GM23338 (cell line): Measurements from ENCODE around the gene SENP5. TPM values are rescaled to one million over a fixed set of nuclear protein-coding genes. Genes with fewer than 3 reads are reported as not detected.

Experiments
- ATAC-seq: fragments of 200-7000 bp; cut with Tn5 transposase; 3 replicates; pipeline ENCODE4 v1.9.1; 2020
- DNase-seq: peaks from one replicate; pipeline ENCODE4 v3.0.0-alpha.2; 2015; ENCODE audit warnings: low spot score
- H2AFZ ChIP-seq: fragments of 200-600 bp; sonication (generic); 2 replicates; pipeline ENCODE4 v1.8.0; 2016; ENCODE audit warnings: antibody characterized with exemption, mild to moderate bottlenecking, moderate library complexity
- H3F3A ChIP-seq: fragments of 200-600 bp; sonication (generic); replicated peaks from 2 replicates; pipeline ENCODE4 v1.8.0; 2017; ENCODE audit warnings: antibody characterized with exemption, mixed run types, low read depth
- H3K27ac ChIP-seq: fragments of 200-600 bp; sonication (generic); 2 replicates; pipeline ENCODE4 v1.6.1; 2016; ENCODE audit warnings: low read depth
- H3K27me3 ChIP-seq: fragments of 200-600 bp; sonication (generic); 2 replicates; pipeline ENCODE4 v1.8.0; 2016; ENCODE audit warnings: mild to moderate bottlenecking, mixed run types, moderate library complexity; ENCODE audit not compliant: insufficient read depth
- H3K36me3 ChIP-seq: fragments of 200-600 bp; sonication (generic); 2 replicates; pipeline ENCODE4 v1.8.0; 2016; ENCODE audit warnings: mild to moderate bottlenecking; ENCODE audit not compliant: insufficient read depth
- H3K4me1 ChIP-seq: fragments of 200-600 bp; sonication (generic); 2 replicates; pipeline ENCODE4 v1.8.0; 2016; ENCODE audit warnings: mild to moderate bottlenecking, moderate library complexity; ENCODE audit not compliant: insufficient read depth
- H3K4me2 ChIP-seq: fragments of 200-600 bp; sonication (generic); 2 replicates; pipeline ENCODE4 v1.7.1; 2017; ENCODE audit warnings: mixed run types
- H3K4me3 ChIP-seq: fragments of 200-600 bp; sonication (generic); 2 replicates; pipeline ENCODE4 v1.6.1; 2016; ENCODE audit warnings: mixed run types
- H3K79me2 ChIP-seq: fragments of 200-600 bp; sonication (generic); replicated peaks from 2 replicates; pipeline ENCODE4 v1.8.0; 2017; ENCODE audit warnings: mild to moderate bottlenecking; ENCODE audit not compliant: insufficient read depth
- H3K9me2 ChIP-seq: fragments of 200-600 bp; sonication (generic); 2 replicates; pipeline ENCODE4 v1.8.0; 2017; ENCODE audit not compliant: insufficient read depth
- H4K20me1 ChIP-seq: fragments of 200-600 bp; sonication (generic); replicated peaks from 2 replicates; pipeline ENCODE4 v1.8.0; 2017; ENCODE audit warnings: mild to moderate bottlenecking; ENCODE audit not compliant: insufficient read depth
- H3K27ac Mint-ChIP-seq: 2 replicates; pipeline ENCODE4 v1.8.0; 2020; ENCODE audit warnings: inconsistent platforms, mild to moderate bottlenecking, moderate library complexity, mixed read lengths
- H3K27me3 Mint-ChIP-seq: 3 replicates; pipeline ENCODE4 v1.8.0; 2022; ENCODE audit warnings: low read depth, mild to moderate bottlenecking, moderate library complexity, mixed read lengths, inconsistent platforms; ENCODE audit not compliant: insufficient read depth, poor library complexity
- H3K36me3 Mint-ChIP-seq: 3 replicates; pipeline ENCODE4 v1.8.0; 2021; ENCODE audit warnings: low read depth, mild to moderate bottlenecking, inconsistent platforms, moderate library complexity, mixed read lengths
- H3K4me1 Mint-ChIP-seq: 3 replicates; pipeline ENCODE4 v1.8.0; 2020; ENCODE audit warnings: mild to moderate bottlenecking, inconsistent platforms, mixed read lengths
- H3K4me3 Mint-ChIP-seq: 3 replicates; pipeline ENCODE4 v1.8.0; 2021; ENCODE audit warnings: moderate library complexity, mild to moderate bottlenecking, inconsistent platforms, mixed read lengths
- H3K9me3 Mint-ChIP-seq: 3 replicates; pipeline ENCODE4 v1.8.0; 2020; ENCODE audit warnings: moderate library complexity, mild to moderate bottlenecking, inconsistent platforms, mixed read lengths
- CREB1 ChIP-seq: fragments of 250-450 bp; sonication (Bioruptor Pico); IDR thresholded peaks from 2 replicates; pipeline ENCODE4 v1.5.0; 2020; ENCODE audit warnings: low read depth, mild to moderate bottlenecking, moderate library complexity
- CTCF ChIP-seq, 2 experiments: fragments of 200-600 bp in 1 of 2; sonication (generic) in 1 of 2; conservative IDR thresholded peaks; 2 replicates each; pipeline versions ENCODE4 v1.5.1 to v1.6.1; 2016 to 2017; ENCODE audit warnings: antibody characterized with exemption in 2 of 2, low read depth in 2 of 2, mild to moderate bottlenecking in 2 of 2, moderate library complexity in 1 of 2
- EZH2 ChIP-seq: fragments of 200-600 bp; sonication (generic); IDR thresholded peaks from one replicate; pipeline ENCODE4 v1.8.0; 2017; ENCODE audit warnings: antibody characterized with exemption, mild to moderate bottlenecking, low read depth; ENCODE audit not compliant: unreplicated experiment
- EZH2phosphoT487 ChIP-seq: fragments of 200-600 bp; sonication (generic); IDR thresholded peaks from one replicate; pipeline ENCODE4 v1.8.1; 2018; ENCODE audit warnings: antibody characterized with exemption; ENCODE audit not compliant: unreplicated experiment
- JUNB ChIP-seq: IDR thresholded peaks from one replicate; pipeline ENCODE4 v1.6.1; 2016; ENCODE audit warnings: antibody characterized with exemption; ENCODE audit not compliant: unreplicated experiment
- NANOG ChIP-seq: IDR thresholded peaks from 2 replicates; pipeline ENCODE4 v1.6.1; 2016; ENCODE audit warnings: antibody characterized with exemption, borderline replicate concordance
- POLR2AphosphoS5 ChIP-seq: IDR thresholded peaks from 2 replicates; pipeline ENCODE4 v1.6.1; 2016; ENCODE audit warnings: antibody characterized with exemption, low read depth
- REST ChIP-seq: IDR thresholded peaks from one replicate; pipeline ENCODE4 v1.6.1; 2018; ENCODE audit warnings: antibody characterized with exemption; ENCODE audit not compliant: unreplicated experiment
- STAT1 ChIP-seq: IDR thresholded peaks from one replicate; pipeline ENCODE4 v1.6.1; 2016; ENCODE audit warnings: antibody characterized with exemption; ENCODE audit not compliant: unreplicated experiment
- ZNF114 ChIP-seq: fragments of 250-450 bp; sonication (Bioruptor Pico); IDR thresholded peaks from 2 replicates; pipeline ENCODE4 v1.5.0; 2020; ENCODE audit warnings: mild to moderate bottlenecking, moderate library complexity
- ZNF331 ChIP-seq: fragments of 250-450 bp; sonication (Bioruptor Pico); IDR thresholded peaks from 2 replicates; pipeline ENCODE4 v1.5.0; 2020; ENCODE audit warnings: low read depth, mild to moderate bottlenecking, moderate library complexity
- polyA plus RNA-seq: library from polyadenylated mRNA; unstranded; fragments of >200 nt; fragmentation: Nextera tagmentation; extraction: Ambion mirVana; gene quantifications from 2 replicates; pipeline ENCODE4 v1.2.1, GENCODE V29; 2016
- total RNA-seq: library from RNA; depleted of rRNA; stranded (reverse); fragments of >200 nt; shearing (Covaris generic); gene quantifications from 2 replicates; pipeline ENCODE4 v1.2.3, GENCODE V29; 2014
- TF ChIP-seq, protein P1 (sequence below): IDR thresholded peaks from 2 replicates; pipeline ENCODE4 v1.6.1; 2016; ENCODE audit warnings: antibody characterized with exemption
- TF ChIP-seq, protein P2 (sequence below): fragments of 250-450 bp; sonication (Bioruptor Pico); IDR thresholded peaks from 2 replicates; pipeline ENCODE4 v1.5.0; 2020; ENCODE audit warnings: mild to moderate bottlenecking, moderate library complexity

Gene SENP5
- total and polyA plus RNA-seq, 2 experiments from 2014 or later: 12.2 to 34.3 TPM

GRCh38 chr3:196965804-196966173 lies 98.1 kb downstream of the SENP5 start:
- Histone ChIP-seq H3K4me2 (no peak overlapping the region), H2AFZ (no peak overlapping the region), H3K27me3 (peaks cover 70% of the 10 kb centered on the region), H3K36me3 (no peaks in the 10 kb centered on the region), H3F3A (0 out of 2 replicates have a peak, but pooled peaks cover 6% of the 10 kb centered on the region), H3K4me1 (no peaks in the 10 kb centered on the region; the same call in 1 of the 2 replicates), H3K4me3 (no peak overlapping the region), H3K79me2 (no peaks in the 10 kb centered on the region), H4K20me1 (no peaks in the 10 kb centered on the region), H3K9me2 (no peaks in the 10 kb centered on the region), H3K27ac (no peak overlapping the region)
- Mint-ChIP-seq H3K9me3 (peaks cover 6% of the 10 kb centered on the region; the same call in 2 of the 3 replicates), H3K27me3 (peaks cover 48% of the 10 kb centered on the region), H3K4me3 (no peak overlapping the region), H3K4me1 (peaks cover 8% of the 10 kb centered on the region; the same call in 2 of the 3 replicates), H3K36me3 (peaks cover 4% of the 10 kb centered on the region; the same call in 2 of the 3 replicates), H3K27ac (no peak overlapping the region)
- TF ChIP-seq, protein P1, sequence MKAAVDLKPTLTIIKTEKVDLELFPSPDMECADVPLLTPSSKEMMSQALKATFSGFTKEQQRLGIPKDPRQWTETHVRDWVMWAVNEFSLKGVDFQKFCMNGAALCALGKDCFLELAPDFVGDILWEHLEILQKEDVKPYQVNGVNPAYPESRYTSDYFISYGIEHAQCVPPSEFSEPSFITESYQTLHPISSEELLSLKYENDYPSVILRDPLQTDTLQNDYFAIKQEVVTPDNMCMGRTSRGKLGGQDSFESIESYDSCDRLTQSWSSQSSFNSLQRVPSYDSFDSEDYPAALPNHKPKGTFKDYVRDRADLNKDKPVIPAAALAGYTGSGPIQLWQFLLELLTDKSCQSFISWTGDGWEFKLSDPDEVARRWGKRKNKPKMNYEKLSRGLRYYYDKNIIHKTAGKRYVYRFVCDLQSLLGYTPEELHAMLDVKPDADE: no peak
- TF ChIP-seq ZNF114 (CRISPR knock-in tag) (no peak), NANOG (no peak), POLR2AphosphoS5 (no peak), EZH2 (no peak), CTCF (conservative IDR thresholded peaks at IDR 0.05; ENCODE audit: low read depth in 2 of 2) (no peak), CREB1 (no peak), ZNF331 (CRISPR knock-in tag) (no peak), STAT1 (no peak), JUNB (no peak), EZH2phosphoT487 (no peak), REST (no peak)
- TF ChIP-seq, protein P2, sequence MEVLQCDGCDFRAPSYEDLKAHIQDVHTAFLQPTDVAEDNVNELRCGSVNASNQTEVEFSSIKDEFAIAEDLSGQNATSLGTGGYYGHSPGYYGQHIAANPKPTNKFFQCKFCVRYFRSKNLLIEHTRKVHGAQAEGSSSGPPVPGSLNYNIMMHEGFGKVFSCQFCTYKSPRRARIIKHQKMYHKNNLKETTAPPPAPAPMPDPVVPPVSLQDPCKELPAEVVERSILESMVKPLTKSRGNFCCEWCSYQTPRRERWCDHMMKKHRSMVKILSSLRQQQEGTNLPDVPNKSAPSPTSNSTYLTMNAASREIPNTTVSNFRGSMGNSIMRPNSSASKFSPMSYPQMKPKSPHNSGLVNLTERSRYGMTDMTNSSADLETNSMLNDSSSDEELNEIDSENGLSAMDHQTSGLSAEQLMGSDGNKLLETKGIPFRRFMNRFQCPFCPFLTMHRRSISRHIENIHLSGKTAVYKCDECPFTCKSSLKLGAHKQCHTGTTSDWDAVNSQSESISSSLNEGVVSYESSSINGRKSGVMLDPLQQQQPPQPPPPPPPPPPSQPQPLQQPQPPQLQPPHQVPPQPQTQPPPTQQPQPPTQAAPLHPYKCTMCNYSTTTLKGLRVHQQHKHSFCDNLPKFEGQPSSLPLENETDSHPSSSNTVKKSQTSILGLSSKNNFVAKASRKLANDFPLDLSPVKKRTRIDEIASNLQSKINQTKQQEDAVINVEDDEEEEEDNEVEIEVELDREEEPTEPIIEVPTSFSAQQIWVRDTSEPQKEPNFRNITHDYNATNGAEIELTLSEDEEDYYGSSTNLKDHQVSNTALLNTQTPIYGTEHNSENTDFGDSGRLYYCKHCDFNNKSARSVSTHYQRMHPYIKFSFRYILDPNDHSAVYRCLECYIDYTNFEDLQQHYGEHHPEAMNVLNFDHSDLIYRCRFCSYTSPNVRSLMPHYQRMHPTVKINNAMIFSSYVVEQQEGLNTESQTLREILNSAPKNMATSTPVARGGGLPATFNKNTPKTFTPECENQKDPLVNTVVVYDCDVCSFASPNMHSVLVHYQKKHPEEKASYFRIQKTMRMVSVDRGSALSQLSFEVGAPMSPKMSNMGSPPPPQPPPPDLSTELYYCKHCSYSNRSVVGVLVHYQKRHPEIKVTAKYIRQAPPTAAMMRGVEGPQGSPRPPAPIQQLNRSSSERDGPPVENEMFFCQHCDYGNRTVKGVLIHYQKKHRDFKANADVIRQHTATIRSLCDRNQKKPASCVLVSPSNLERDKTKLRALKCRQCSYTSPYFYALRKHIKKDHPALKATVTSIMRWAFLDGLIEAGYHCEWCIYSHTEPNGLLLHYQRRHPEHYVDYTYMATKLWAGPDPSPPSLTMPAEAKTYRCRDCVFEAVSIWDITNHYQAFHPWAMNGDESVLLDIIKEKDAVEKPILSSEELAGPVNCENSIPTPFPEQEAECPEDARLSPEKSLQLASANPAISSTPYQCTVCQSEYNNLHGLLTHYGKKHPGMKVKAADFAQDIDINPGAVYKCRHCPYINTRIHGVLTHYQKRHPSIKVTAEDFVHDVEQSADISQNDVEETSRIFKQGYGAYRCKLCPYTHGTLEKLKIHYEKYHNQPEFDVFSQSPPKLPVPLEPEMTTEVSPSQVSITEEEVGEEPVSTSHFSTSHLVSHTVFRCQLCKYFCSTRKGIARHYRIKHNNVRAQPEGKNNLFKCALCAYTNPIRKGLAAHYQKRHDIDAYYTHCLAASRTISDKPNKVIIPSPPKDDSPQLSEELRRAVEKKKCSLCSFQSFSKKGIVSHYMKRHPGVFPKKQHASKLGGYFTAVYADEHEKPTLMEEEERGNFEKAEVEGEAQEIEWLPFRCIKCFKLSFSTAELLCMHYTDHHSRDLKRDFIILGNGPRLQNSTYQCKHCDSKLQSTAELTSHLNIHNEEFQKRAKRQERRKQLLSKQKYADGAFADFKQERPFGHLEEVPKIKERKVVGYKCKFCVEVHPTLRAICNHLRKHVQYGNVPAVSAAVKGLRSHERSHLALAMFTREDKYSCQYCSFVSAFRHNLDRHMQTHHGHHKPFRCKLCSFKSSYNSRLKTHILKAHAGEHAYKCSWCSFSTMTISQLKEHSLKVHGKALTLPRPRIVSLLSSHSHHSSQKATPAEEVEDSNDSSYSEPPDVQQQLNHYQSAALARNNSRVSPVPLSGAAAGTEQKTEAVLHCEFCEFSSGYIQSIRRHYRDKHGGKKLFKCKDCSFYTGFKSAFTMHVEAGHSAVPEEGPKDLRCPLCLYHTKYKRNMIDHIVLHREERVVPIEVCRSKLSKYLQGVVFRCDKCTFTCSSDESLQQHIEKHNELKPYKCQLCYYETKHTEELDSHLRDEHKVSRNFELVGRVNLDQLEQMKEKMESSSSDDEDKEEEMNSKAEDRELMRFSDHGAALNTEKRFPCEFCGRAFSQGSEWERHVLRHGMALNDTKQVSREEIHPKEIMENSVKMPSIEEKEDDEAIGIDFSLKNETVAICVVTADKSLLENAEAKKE (CRISPR knock-in tag): no peak
- ATAC-seq (no peak), DNase-seq (no peak)
